Keratinocyte (primary cell): ENCODE data around the gene FEZF2.

Source experiments
- EZH2 ChIP-seq: IDR thresholded peaks from one replicate; pipeline ENCODE4 v1.6.1; 2012; ENCODE audit warnings: inconsistent platforms, mild to moderate bottlenecking, low read length, moderate library complexity
- TF ChIP-seq, protein P1 (sequence below), 3 experiments: IDR thresholded peaks in 1 of 3; conservative IDR thresholded peaks in 1 of 3; optimal IDR thresholded peaks in 1 of 3; 2 replicates in 2 of 3; 3 replicates in 1 of 3; pipeline versions ENCODE3 to v1.5.1; 2011; ENCODE audit warnings: low read length in 3 of 3, mild to moderate bottlenecking in 3 of 3, moderate library complexity in 2 of 3, control low read depth in 1 of 3, inconsistent platforms in 1 of 3; ENCODE audit not compliant: insufficient read depth in 2 of 3; ENCODE audit errors: extremely low read depth in 1 of 3

DNA sequence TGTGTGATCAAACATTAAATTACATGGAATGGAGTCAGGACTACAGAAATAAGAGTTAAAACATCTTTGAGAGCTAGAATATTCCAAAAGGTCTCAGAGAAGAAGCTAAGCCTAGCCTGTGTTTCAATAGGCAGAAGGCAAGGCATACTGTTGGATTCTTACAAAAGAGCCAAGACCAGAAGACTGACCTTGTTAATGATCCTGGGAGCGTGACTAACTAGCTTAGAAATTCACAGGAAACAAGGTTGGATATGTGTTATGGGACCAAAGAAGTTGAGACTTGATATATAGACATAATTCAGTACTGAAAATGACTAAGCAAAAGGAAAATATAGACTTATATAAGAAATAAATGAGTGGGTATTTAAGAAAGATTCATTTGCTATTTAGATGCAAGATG lies 50.1 kb downstream of the FEZF2 start:
- TF ChIP-seq, protein P1, sequence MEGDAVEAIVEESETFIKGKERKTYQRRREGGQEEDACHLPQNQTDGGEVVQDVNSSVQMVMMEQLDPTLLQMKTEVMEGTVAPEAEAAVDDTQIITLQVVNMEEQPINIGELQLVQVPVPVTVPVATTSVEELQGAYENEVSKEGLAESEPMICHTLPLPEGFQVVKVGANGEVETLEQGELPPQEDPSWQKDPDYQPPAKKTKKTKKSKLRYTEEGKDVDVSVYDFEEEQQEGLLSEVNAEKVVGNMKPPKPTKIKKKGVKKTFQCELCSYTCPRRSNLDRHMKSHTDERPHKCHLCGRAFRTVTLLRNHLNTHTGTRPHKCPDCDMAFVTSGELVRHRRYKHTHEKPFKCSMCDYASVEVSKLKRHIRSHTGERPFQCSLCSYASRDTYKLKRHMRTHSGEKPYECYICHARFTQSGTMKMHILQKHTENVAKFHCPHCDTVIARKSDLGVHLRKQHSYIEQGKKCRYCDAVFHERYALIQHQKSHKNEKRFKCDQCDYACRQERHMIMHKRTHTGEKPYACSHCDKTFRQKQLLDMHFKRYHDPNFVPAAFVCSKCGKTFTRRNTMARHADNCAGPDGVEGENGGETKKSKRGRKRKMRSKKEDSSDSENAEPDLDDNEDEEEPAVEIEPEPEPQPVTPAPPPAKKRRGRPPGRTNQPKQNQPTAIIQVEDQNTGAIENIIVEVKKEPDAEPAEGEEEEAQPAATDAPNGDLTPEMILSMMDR (optimal IDR thresholded peaks at IDR 0.05 in 1 of 3, IDR thresholded peaks at IDR 0.05 in 1 of 3, conservative IDR thresholded peaks at IDR 0.05 in 1 of 3; ENCODE audit: extremely low read depth in 1 of 3, insufficient read depth in 2 of 3, low read length in 3 of 3), result no peak
- TF ChIP-seq EZH2, result no peak
